Skeletal muscle satellite cell (primary cell): ENCODE data around the gene CCDC57.
A peak's percentile ranks its signal among the peaks of the same experiment; 100 is the strongest.

Experiments used
- H3K27me3 ChIP-seq: 2 replicates; pipeline ENCODE4 v1.7.0; 2013; ENCODE audit warnings: low read length; ENCODE audit not compliant: control insufficient read depth, insufficient read depth
- H3K36me3 ChIP-seq: 2 replicates; pipeline ENCODE4 v1.7.0; 2013; ENCODE audit warnings: mild to moderate bottlenecking, control low read depth, low read length; ENCODE audit not compliant: insufficient read depth
- H3K4me1 ChIP-seq: 2 replicates; pipeline ENCODE4 v1.7.0; 2013; ENCODE audit warnings: low read length; ENCODE audit not compliant: control insufficient read depth, insufficient read depth
- H3K4me2 ChIP-seq: 2 replicates; pipeline ENCODE4 v1.7.0; 2013; ENCODE audit warnings: mild to moderate bottlenecking, low read length
- H3K4me3 ChIP-seq: 2 replicates; pipeline ENCODE4 v1.7.0; 2013; ENCODE audit warnings: low read length
- H3K9ac ChIP-seq: 2 replicates; pipeline ENCODE4 v1.7.0; 2013; ENCODE audit warnings: mild to moderate bottlenecking, low read depth, low read length, moderate library complexity
- H3K9me3 ChIP-seq: replicated peaks from 2 replicates; pipeline ENCODE4 v1.7.0; 2013; ENCODE audit warnings: mild to moderate bottlenecking, control low read depth, low read length

Gene CCDC57

GRCh38 chr17:82252511-82253178 lies 40.0 kb upstream of the CCDC57 start:
- Histone ChIP-seq H3K9me3 (no peaks in the 10 kb centered on the region), H3K4me3 (no peak overlapping the region), H3K4me2 (no peak overlapping the region), H3K4me1 (peaks cover 9% of the 10 kb centered on the region), H3K9ac (no peak overlapping the region), H3K27me3 (no peaks in the 10 kb centered on the region), H3K36me3 (peaks cover 82% of the 10 kb centered on the region)

GRCh38 chr17:82250868-82251500 lies 38.3 kb upstream of the CCDC57 start:
- Histone ChIP-seq H3K4me1 (peaks cover 24% of the 10 kb centered on the region), H3K4me2 (no peak overlapping the region), H3K36me3 (peaks cover 82% of the 10 kb centered on the region), H3K4me3 (no peak overlapping the region), H3K9ac (no peak overlapping the region), H3K9me3 (no peaks in the 10 kb centered on the region), H3K27me3 (no peaks in the 10 kb centered on the region)

DNA sequence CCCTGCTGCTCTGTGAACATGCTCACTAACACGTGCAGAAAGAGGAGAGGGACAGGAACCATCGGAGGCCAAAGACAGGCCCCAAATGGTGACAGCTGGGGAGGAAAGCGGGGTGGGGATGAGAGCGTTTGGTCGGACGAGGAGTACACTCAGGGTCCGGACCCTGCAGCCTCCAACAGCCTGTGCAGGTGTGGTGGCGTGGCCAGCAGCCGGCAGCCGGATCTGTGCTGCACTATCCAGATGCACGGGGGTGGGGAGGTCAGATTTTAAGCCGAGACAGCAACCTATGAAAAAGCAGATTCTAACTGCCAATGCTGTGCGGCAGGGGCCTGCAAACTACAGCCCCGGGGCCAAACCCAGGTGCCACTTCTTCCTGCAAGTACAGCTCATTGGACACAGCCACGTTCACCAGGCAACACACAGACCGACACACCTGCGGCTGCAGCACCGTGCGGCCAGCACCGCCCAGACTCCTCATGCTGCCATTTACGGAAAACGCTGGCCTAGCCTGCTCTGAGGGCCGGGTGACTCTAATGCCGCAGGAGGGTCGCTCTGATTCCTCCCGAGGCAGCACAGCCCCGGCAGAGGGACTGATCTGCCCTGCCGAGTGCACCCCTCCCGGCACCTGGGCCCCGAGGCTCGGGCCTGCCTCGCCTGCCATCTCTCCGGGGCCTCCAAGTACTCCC lies 37.4 kb upstream of the CCDC57 start:
- H3K9me3 ChIP-seq = no peaks in the 10 kb centered on the region
- H3K36me3 ChIP-seq = peaks cover 82% of the 10 kb centered on the region
- H3K4me1 ChIP-seq = peaks cover 25% of the 10 kb centered on the region
- H3K4me3 ChIP-seq = no peak overlapping the region
- H3K4me2 ChIP-seq = no peak overlapping the region
- no peaks in the 10 kb centered on the region for H3K27me3 ChIP-seq
- H3K9ac ChIP-seq = no peak overlapping the region

DNA sequence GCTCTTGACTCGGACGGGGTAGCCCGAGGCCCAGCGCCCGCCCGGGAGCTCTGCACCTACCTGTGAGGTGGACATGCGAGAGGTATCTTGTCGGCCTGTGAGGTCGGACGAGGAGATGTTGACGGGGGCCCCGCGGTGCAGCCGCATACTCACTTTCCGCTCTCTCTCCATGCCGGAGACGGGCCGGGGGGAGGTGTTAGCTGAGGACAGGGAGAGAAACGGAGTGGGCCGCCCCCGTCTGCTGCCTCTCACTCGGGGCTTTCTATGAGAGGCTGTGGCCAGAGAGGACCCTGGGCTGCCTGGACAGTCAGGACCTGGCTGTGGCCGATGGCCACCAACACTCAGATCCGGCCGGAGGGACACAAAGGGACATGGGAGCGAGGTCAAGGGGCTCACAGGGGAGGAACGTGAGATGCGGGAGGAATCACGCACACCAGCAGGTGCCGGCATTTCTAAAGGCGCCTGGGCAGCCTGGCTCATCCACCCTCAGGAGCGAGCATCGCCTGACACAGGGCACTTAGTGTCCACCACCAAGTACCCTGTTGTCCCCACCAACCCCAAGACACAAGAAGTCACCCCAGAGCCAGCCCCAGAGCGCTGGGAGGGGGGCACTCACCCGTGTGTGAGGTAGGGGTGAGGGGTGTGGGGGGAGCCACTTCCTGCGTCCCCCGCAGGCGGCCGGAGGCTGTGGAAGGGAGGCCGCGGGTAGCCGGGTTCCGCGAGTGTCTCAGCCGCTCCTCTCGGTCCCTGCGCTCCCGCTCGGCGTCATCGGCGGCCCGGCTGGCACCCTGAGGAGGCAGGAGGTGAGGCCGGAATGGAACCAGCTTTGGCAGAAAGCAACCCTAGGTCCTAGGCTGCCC lies 36.4 kb upstream of the CCDC57 start:
- no peak overlapping the region for H3K4me2 ChIP-seq
- H3K36me3 ChIP-seq = peaks cover 92% of the 10 kb centered on the region
- H3K27me3 ChIP-seq = no peaks in the 10 kb centered on the region
- H3K4me1 ChIP-seq = peaks cover 25% of the 10 kb centered on the region
- H3K9ac ChIP-seq = no peak overlapping the region
- H3K4me3 ChIP-seq = no peak overlapping the region
- no peaks in the 10 kb centered on the region for H3K9me3 ChIP-seq

GRCh38 chr17:82247856-82248671 lies 35.4 kb upstream of the CCDC57 start:
- H3K4me2 ChIP-seq = no peak overlapping the region
- H3K27me3 ChIP-seq = no peaks in the 10 kb centered on the region
- H3K4me3 ChIP-seq = no peak overlapping the region
- H3K36me3 ChIP-seq = peaks cover 97% of the 10 kb centered on the region
- peaks cover 34% of the 10 kb centered on the region for H3K4me1 ChIP-seq
- no peaks in the 10 kb centered on the region for H3K9me3 ChIP-seq
- H3K9ac ChIP-seq = no peak overlapping the region

- peak overlapping the region; percentile 32 for H3K4me2 ChIP-seq
- H3K4me1 ChIP-seq = peaks cover 41% of the 10 kb centered on the region
- H3K36me3 ChIP-seq = peaks cover 90% of the 10 kb centered on the region
- no peak overlapping the region for H3K4me3 ChIP-seq
- H3K9me3 ChIP-seq = no peaks in the 10 kb centered on the region
- H3K9ac ChIP-seq = peak overlapping the region; percentile 34
- no peaks in the 10 kb centered on the region for H3K27me3 ChIP-seq
These were observed 34.7 kb upstream of the CCDC57 start for GRCh38 chr17:82247182-82247823.

- Histone ChIP-seq H3K36me3 (peaks cover 82% of the 10 kb centered on the region), H3K9me3 (no peaks in the 10 kb centered on the region), H3K4me3 (no peak overlapping the region), H3K27me3 (no peaks in the 10 kb centered on the region), H3K4me2 (peak overlapping the region; percentile 32), H3K4me1 (peaks cover 48% of the 10 kb centered on the region), H3K9ac (peak overlapping the region; percentile 34)
These were observed 33.9 kb upstream of the CCDC57 start for GRCh38 chr17:82246365-82247181.

GRCh38 chr17:82246040-82246364 lies 33.4 kb upstream of the CCDC57 start:
- no peaks in the 10 kb centered on the region for H3K9me3 ChIP-seq
- no peaks in the 10 kb centered on the region for H3K27me3 ChIP-seq
- H3K36me3 ChIP-seq = peaks cover 77% of the 10 kb centered on the region
- no peak overlapping the region for H3K4me3 ChIP-seq
- H3K9ac ChIP-seq = no peak overlapping the region
- no peak overlapping the region for H3K4me2 ChIP-seq
- H3K4me1 ChIP-seq = peaks cover 54% of the 10 kb centered on the region

DNA sequence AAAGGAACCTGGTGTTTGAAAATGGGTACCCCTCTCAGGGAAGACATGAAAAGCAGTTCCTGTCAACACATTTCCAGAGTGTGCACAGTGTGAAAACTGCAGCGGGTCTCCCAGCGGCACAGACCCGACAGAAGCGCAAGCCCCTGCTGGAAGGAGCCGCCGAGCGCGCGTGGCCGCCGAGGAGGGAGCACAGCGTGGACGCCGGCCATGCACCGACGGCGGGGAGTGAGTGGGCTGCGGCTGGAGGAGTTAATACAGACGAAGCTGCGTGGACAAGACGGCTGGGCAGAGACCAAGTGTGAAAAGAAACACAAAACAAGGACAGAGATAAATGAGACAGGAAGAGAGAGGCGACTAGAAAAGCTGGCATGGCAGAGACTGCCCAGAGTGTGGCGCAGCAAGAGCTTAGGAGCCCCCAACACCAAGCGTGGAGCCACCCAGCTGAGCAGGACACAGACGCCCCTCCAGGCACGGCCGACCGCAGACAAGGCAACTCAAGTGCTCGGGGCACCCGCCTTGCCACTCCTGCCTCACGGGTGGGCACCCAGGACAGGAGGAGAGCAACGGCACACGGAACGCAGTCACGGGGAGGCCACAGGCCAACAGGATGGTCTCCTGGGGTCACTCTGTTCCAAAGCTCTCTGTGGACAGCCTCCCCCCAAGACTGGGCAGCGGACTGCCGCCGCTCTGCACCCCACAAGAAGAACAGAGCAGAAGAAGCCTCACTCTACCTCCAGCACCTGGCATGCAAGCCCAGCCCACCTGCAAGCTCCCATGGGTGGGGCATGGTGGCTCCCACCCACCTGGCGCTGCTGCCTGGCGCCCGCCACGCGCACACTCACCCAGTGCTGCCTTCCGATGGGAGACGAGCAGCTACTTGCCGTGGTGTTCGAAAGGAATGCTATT lies 32.7 kb upstream of the CCDC57 start:
- peaks cover 74% of the 10 kb centered on the region for H3K36me3 ChIP-seq
- H3K9me3 ChIP-seq = no peaks in the 10 kb centered on the region
- H3K4me2 ChIP-seq = no peak overlapping the region
- H3K4me1 ChIP-seq = peaks cover 60% of the 10 kb centered on the region
- H3K27me3 ChIP-seq = no peaks in the 10 kb centered on the region
- no peak overlapping the region for H3K4me3 ChIP-seq
- no peak overlapping the region for H3K9ac ChIP-seq
